ENCODE data around the gene SAA2. TPM values are rescaled to one million over a fixed set of nuclear protein-coding genes. Genes with fewer than 3 reads are reported as not detected.

Gene SAA2
- total RNA-seq, 1 donor from 2014 or later = 8.0 TPM

DNA sequence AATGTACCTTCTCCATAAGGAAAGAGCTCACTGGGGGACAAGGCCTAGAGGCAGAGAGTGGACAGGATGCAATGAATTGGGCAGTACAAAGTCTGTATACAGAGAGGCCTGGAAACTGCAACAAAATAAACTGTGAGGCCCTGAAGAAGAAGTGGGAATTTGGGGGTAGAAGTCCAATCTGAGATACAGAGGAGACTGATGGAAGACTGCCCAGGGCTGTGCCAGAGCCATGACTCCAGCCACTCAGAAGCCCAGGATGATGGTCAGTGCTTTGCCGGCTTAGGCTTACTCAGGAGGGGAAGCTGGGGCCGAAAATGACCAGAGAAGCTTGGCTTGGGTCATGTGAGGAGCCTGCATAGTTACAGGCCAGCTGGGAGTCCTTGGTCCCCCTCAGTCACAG, 17.6 kb downstream of the SAA2 start:
- no peak for DNase-seq (ENCODE audit: low read depth)
- Histone ChIP-seq H3K27me3 (ENCODE audit: control insufficient read depth, insufficient read depth, low read length) (no peaks in the 10 kb centered on the region), H3K4me3 (ENCODE audit: low read depth, low read length) (no peak overlapping the region), H3K36me3 (ENCODE audit: control insufficient read depth, insufficient read depth, low read length) (no peaks in the 10 kb centered on the region)
- TF ChIP-seq, protein P1, sequence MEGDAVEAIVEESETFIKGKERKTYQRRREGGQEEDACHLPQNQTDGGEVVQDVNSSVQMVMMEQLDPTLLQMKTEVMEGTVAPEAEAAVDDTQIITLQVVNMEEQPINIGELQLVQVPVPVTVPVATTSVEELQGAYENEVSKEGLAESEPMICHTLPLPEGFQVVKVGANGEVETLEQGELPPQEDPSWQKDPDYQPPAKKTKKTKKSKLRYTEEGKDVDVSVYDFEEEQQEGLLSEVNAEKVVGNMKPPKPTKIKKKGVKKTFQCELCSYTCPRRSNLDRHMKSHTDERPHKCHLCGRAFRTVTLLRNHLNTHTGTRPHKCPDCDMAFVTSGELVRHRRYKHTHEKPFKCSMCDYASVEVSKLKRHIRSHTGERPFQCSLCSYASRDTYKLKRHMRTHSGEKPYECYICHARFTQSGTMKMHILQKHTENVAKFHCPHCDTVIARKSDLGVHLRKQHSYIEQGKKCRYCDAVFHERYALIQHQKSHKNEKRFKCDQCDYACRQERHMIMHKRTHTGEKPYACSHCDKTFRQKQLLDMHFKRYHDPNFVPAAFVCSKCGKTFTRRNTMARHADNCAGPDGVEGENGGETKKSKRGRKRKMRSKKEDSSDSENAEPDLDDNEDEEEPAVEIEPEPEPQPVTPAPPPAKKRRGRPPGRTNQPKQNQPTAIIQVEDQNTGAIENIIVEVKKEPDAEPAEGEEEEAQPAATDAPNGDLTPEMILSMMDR (IDR thresholded peaks at IDR 0.05; ENCODE audit: insufficient read depth, low read length, poor library complexity, severe bottlenecking) = no peak

DNA sequence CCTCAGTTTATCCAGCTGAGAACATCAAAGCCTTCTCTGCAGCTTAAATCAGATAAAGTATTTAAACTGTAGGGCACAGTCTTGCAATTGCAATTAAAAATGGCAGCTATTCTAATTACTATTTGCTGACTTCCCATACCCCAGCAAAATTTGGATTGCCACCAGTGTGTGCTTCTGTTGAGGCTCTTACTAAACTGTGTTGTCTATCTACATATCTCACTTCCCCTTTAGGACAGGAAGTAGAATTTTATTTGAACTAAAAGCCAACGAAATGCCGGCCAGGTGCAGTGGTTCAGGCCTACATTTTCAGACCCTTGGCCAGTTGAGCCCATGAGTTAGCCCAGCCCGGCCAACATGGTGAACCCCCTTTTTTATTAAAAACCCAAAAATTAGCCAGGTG, 19.0 kb downstream of the SAA2 start:
- DNase-seq (ENCODE audit: low read depth) = no peak
- no peak overlapping the region for H3K4me3 ChIP-seq (ENCODE audit: low read depth, low read length)
- TF ChIP-seq, protein P1 (IDR thresholded peaks at IDR 0.05; ENCODE audit: insufficient read depth, low read length, poor library complexity, severe bottlenecking) = no peak
- H3K36me3 ChIP-seq (ENCODE audit: control insufficient read depth, insufficient read depth, low read length) = no peaks in the 10 kb centered on the region
- H3K27me3 ChIP-seq (ENCODE audit: control insufficient read depth, insufficient read depth, low read length) = no peaks in the 10 kb centered on the region

DNA sequence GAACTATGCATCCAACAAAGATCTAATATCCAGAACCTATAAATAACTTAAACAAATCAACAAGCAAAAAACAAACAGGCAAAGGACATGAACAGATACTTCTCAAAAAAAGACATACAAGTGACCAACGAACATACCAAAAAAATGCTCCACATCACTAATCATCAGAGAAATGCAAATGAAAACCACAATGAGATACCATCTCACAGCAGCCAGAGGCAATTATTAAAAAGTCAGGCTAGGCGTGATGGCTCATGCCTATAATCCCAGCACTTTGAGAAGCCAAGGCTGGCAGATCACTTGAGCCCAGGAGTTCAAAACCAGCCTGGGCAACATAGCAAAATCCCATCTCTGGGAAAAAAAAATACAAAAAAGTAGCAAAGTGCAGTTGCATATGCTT, 22.6 kb downstream of the SAA2 start:
- Histone ChIP-seq H3K4me3 (ENCODE audit: low read depth, low read length) (no peak overlapping the region), H3K36me3 (ENCODE audit: control insufficient read depth, insufficient read depth, low read length) (no peaks in the 10 kb centered on the region), H3K27me3 (ENCODE audit: control insufficient read depth, insufficient read depth, low read length) (no peaks in the 10 kb centered on the region)
- TF ChIP-seq, protein P1 (IDR thresholded peaks at IDR 0.05; ENCODE audit: insufficient read depth, low read length, poor library complexity, severe bottlenecking) = no peak
- no peak for DNase-seq (ENCODE audit: low read depth)

DNA sequence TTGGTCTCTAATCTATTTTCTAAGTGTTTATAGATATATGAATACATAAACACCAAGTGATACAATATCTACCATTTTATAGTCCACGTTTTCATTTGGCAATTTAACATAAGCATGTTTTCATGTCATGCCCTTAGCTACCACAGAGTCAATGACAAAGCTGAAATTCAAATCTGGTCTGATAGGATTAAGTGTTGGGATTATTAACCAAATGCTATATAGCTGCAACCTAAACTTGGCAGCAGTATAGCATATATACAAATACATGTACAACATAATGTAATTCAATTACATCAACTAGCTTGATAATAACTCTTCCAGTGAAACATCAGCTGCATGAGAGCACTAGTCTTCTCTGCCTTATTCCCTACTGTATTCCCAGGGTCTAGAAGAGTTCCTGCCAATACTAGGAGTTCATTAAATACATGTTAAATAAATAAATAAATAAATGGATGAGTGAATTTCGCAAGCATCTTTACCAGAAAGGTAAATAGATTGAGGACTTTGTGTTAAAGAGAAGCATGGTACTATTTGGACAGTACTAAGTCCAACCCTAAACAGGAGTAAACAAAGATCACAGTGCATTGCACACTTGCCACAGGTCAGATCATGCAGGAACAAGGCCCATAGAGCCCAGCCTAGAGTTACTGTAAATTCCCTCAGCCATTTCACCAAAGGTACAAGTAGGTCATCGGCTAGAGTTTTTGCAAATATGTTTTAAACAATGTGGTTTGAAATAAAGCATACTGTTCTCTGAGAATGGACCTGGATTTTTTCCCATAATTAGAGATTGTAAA, 24.7 kb downstream of the SAA2 start:
- DNase-seq (ENCODE audit: low read depth) = no peak
- TF ChIP-seq, protein P1 (IDR thresholded peaks at IDR 0.05; ENCODE audit: insufficient read depth, low read length, poor library complexity, severe bottlenecking) = no peak
- Histone ChIP-seq H3K27me3 (ENCODE audit: control insufficient read depth, insufficient read depth, low read length) (no peaks in the 10 kb centered on the region), H3K4me3 (ENCODE audit: low read depth, low read length) (no peak overlapping the region), H3K36me3 (ENCODE audit: control insufficient read depth, insufficient read depth, low read length) (no peaks in the 10 kb centered on the region)

DNA sequence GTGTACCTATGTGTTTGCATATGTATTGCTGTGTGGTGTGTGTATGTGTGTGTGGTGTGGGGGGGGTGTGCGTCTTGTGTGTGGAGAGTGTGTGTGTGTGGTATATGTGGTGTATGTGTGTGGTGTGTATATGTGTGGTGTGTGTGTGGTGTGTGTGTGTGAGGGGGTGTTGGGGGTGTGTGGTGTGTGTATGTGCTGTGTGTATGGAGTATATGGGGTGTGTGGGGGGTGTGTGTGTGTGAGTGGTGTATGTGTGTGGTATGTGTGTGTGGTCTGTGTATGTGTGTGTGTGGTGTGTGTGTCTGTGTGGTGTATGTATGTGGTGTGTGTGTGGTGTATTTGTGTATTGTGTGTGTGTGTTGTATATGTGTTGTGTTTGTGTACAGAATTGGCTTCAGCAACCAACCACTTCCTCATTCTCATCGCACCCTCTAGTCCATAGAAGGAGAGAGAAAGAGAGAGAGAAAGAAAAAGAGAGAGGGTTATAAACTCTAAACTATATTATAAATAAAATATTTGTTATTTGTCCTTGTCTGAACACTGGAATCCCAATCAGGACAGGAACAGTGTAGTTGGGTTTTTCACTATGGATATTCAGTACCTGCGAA, 25.6 kb downstream of the SAA2 start:
- no peak overlapping the region for H3K4me3 ChIP-seq (ENCODE audit: low read depth, low read length)
- no peak for DNase-seq (ENCODE audit: low read depth)
- TF ChIP-seq, protein P1 (IDR thresholded peaks at IDR 0.05; ENCODE audit: insufficient read depth, low read length, poor library complexity, severe bottlenecking) = no peak
- H3K36me3 ChIP-seq (ENCODE audit: control insufficient read depth, insufficient read depth, low read length) = no peaks in the 10 kb centered on the region
- no peaks in the 10 kb centered on the region for H3K27me3 ChIP-seq (ENCODE audit: control insufficient read depth, insufficient read depth, low read length)
